Measurements from ENCODE around the gene OR5M10. TPM values are rescaled to one million over a fixed set of nuclear protein-coding genes. Genes with fewer than 3 reads are reported as not detected.

The OR5M10 gene
- not detected for total RNA-seq

DNA sequence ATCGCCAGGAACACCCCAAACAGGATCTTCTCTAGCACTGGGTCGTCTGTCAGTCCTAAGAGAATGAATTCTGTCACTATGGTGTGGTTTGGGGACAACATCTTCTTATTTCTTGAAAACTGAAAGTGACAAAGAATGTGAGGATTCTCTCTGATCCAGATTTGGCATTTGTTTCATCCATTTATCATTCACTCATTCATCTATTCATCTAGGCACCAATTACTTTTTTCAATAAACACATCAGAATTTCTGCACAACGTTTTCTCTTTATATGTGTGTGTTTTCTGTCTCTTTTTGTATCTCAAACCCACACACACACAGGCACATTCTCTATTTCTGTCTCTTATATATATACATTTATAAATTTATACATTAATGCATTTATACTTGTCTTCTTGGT is at the start of gene OR5M10:
OR5M10 (minus strand) TSS at position 101 of the 400 bp plus-strand sequence; CDS start at position 101, 0 bp downstream.

GRCh38 chr11:56543157-56543556 is 34.4 kb downstream of the OR5M10 start, which contains the start of gene OR5M11:
TSS of gene OR5M11 (minus strand) at chr11:56543257. CDS start at chr11:56543257, 0 bp downstream.

Other genes with a start within 250 kb of the OR5M10 start
- not detected for gene OR8K1, start 231.7 kb downstream of the OR5M10 start, total RNA-seq
- gene OR8J1, start 223.4 kb downstream of the OR5M10 start, total RNA-seq: not detected
- gene OR8U1, start 202.1 kb downstream of the OR5M10 start, total RNA-seq: not detected
- not detected for gene OR5AL1, start 165.0 kb downstream of the OR5M10 start, total RNA-seq
- gene OR5M3, start 104.4 kb downstream of the OR5M10 start, total RNA-seq: not detected
- gene OR5M8, start 86.4 kb downstream of the OR5M10 start, total RNA-seq: not detected
- gene OR5M11, start 34.5 kb downstream of the OR5M10 start, total RNA-seq: not detected
- not detected for gene OR5M1, start 37.2 kb upstream of the OR5M10 start, total RNA-seq
- not detected for gene OR5AP2, start 64.7 kb upstream of the OR5M10 start, total RNA-seq
- not detected for gene OR5AR1, start 86.0 kb upstream of the OR5M10 start, total RNA-seq
- under 1 TPM in 1 of 2 donors, not detected in 1; under 0.01 TPM for gene OR9G1, start 121.4 kb upstream of the OR5M10 start, total RNA-seq
- not detected for gene OR9G4, start 171.0 kb upstream of the OR5M10 start, total RNA-seq